HUES6 (cell line): ENCODE data around the gene GGT5.
"Not testable (repeated sequence)": the region's sequence is repeated elsewhere in the genome, so short reads cannot be mapped to it uniquely, and the experiment has no call there.

Source experiments
- H3K27ac ChIP-seq: 2 replicates; pipeline ENCODE4 v1.7.0; 2013; ENCODE audit warnings: low read depth, mild to moderate bottlenecking, low read length, inconsistent platforms
- H3K27me3 ChIP-seq: 2 replicates; pipeline ENCODE4 v1.6.1; 2013; ENCODE audit warnings: low read length; ENCODE audit not compliant: control insufficient read depth, insufficient read depth
- H3K36me3 ChIP-seq: 2 replicates; pipeline ENCODE4 v1.6.1; 2013; ENCODE audit warnings: low read length; ENCODE audit not compliant: control insufficient read depth, insufficient read depth
- H3K4me1 ChIP-seq: 2 replicates; pipeline ENCODE4 v1.6.1; 2013; ENCODE audit warnings: low read length; ENCODE audit not compliant: control insufficient read depth, insufficient read depth
- H3K4me3 ChIP-seq: 2 replicates; pipeline ENCODE4 v1.5.1; 2013; ENCODE audit warnings: low read depth, low read length
- H3K9ac ChIP-seq: one replicate; pipeline ENCODE4 v1.6.1; 2013; ENCODE audit warnings: mild to moderate bottlenecking, low read length
- H3K9me3 ChIP-seq: 2 replicates; pipeline ENCODE4 v1.6.1; 2013; ENCODE audit warnings: low read depth, low read length; ENCODE audit not compliant: control insufficient read depth, insufficient read depth

The GGT5 gene

GRCh38 chr22:24280363-24280762, 35.5 kb upstream of the GGT5 start:
- H3K36me3 ChIP-seq, H3K4me1 ChIP-seq, H3K27ac ChIP-seq, H3K4me3 ChIP-seq, H3K9ac ChIP-seq, H3K9me3 ChIP-seq, H3K27me3 ChIP-seq: not testable (repeated sequence)

GRCh38 chr22:24274696-24275405, 30.0 kb upstream of the GGT5 start:
- H3K36me3 ChIP-seq, H3K9me3 ChIP-seq, H3K27me3 ChIP-seq, H3K4me3 ChIP-seq, H3K27ac ChIP-seq, H3K9ac ChIP-seq, H3K4me1 ChIP-seq: not testable (repeated sequence)

- H3K27ac ChIP-seq, H3K4me1 ChIP-seq, H3K9ac ChIP-seq, H3K36me3 ChIP-seq, H3K9me3 ChIP-seq, H3K27me3 ChIP-seq, H3K4me3 ChIP-seq: not testable (repeated sequence)
These were observed 29.0 kb upstream of the GGT5 start for GRCh38 chr22:24273906-24274305.

- not testable (repeated sequence) for H3K9ac ChIP-seq, H3K27me3 ChIP-seq, H3K4me3 ChIP-seq, H3K36me3 ChIP-seq, H3K9me3 ChIP-seq, H3K4me1 ChIP-seq, H3K27ac ChIP-seq
These were observed 28.1 kb upstream of the GGT5 start for GRCh38 chr22:24273031-24273430.

- H3K9me3 ChIP-seq = no peaks in the 10 kb centered on the region
- H3K27ac ChIP-seq = peak overlapping the region; percentile 88
- no peaks in the 10 kb centered on the region for H3K27me3 ChIP-seq
- peak overlapping the region; percentile 97 for H3K9ac ChIP-seq
- peak overlapping the region; percentile 86 for H3K4me3 ChIP-seq
- peaks cover 8% of the 10 kb centered on the region for H3K4me1 ChIP-seq
- H3K36me3 ChIP-seq = no peaks in the 10 kb centered on the region
These were observed 26.5 kb upstream of the GGT5 start for GRCh38 chr22:24271386-24271854.

DNA sequence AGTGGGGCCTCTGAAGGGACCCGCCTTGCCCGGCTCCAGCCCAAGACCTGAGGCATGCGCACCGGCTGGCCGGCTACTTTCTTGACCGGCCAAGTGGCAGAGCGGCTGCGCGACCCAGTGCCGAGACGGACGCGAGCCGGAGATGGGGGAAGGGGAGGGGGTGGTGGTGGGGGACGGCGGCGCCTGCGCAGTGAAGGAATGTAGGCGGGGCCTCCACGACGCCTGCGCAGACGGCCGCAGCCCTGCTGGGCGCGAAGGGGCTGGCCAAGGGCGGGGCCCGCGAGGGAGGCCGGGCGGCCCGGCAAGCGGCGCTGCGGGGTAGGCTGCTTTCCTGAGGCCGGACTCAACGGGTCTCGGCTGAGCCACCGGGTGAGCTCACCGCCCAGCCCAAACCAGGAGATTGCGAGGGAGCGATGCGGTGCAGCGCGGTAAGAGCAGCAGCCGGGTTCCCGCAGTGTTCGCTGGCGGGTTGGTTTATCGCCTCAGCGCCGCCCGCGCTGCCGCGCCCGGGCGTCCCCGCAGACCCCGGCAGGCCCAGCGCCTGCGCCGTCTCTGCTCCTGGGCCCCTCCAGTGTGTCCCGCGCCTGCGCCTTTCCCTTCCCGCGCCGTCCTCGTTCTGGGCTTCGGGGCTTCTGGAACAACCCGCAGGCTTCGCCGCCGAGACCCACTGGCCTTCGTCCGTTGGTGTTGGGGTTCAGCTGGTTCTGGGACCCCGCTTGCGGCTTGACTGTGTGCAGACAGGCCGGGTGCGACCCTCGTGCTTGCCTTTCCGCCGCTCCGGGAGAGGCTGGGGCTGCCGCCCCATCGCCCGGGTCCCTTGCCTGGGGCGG, 25.9 kb upstream of the GGT5 start, which contains the start of gene SPECC1L:
Gene SPECC1L (plus strand): TSS at position 276 of the 830 bp plus-strand sequence. CDS start 31,401 bp downstream, outside the sequence.
- peak within 1 kb of the TSS; percentile 97 for H3K9ac ChIP-seq
- no peaks in the 10 kb centered on the region for H3K9me3 ChIP-seq
- peak within 1 kb of the TSS; percentile 86 for H3K4me3 ChIP-seq
- H3K27me3 ChIP-seq = no peaks in the 10 kb centered on the region
- H3K4me1 ChIP-seq = peaks cover 8% of the 10 kb centered on the region
- H3K27ac ChIP-seq = peak within 1 kb of the TSS; percentile 88
- H3K36me3 ChIP-seq = no peaks in the 10 kb centered on the region

- not testable (repeated sequence) for H3K4me1 ChIP-seq, H3K27me3 ChIP-seq, H3K4me3 ChIP-seq, H3K9me3 ChIP-seq, H3K27ac ChIP-seq, H3K36me3 ChIP-seq, H3K9ac ChIP-seq
These were observed 21.6 kb upstream of the GGT5 start for GRCh38 chr22:24266495-24266894.

- H3K4me1 ChIP-seq = no peaks in the 10 kb centered on the region; the same call in 1 of the 2 replicates
- H3K9ac ChIP-seq = no peak overlapping the region
- no peaks in the 10 kb centered on the region for H3K9me3 ChIP-seq
- H3K27ac ChIP-seq = no peak overlapping the region
- H3K36me3 ChIP-seq = no peaks in the 10 kb centered on the region
- H3K27me3 ChIP-seq = no peaks in the 10 kb centered on the region
- H3K4me3 ChIP-seq = no peak overlapping the region
These were observed 20.9 kb upstream of the GGT5 start for GRCh38 chr22:24265734-24266133.

- not testable (repeated sequence) for H3K4me3 ChIP-seq, H3K27ac ChIP-seq, H3K36me3 ChIP-seq, H3K9me3 ChIP-seq, H3K9ac ChIP-seq, H3K4me1 ChIP-seq, H3K27me3 ChIP-seq
These were observed 19.5 kb upstream of the GGT5 start for GRCh38 chr22:24264329-24264896.

DNA sequence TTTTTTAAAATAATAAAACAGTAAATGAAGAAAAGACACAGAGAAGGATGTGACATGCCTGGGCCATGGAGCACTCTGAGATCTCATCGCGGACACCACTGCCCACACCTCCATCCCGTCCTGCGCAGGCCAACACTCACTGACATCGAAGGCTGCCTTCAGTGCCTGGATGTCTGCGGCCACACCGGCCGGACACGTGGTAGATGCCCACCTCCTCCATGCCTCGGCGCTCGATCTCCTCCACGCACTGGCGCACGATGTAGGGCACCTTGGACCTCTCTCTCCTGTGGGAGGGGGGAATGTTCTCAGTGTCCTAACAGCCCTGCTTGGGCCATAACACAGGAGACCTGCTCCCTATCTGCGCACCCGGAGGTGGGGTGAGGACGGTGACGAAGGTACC, 18.6 kb upstream of the GGT5 start:
- H3K27ac ChIP-seq, H3K9ac ChIP-seq, H3K4me1 ChIP-seq, H3K36me3 ChIP-seq, H3K4me3 ChIP-seq, H3K27me3 ChIP-seq, H3K9me3 ChIP-seq: not testable (repeated sequence)

GRCh38 chr22:24262185-24262749, 17.4 kb upstream of the GGT5 start:
- not testable (repeated sequence) for H3K4me3 ChIP-seq, H3K27me3 ChIP-seq, H3K4me1 ChIP-seq, H3K36me3 ChIP-seq, H3K27ac ChIP-seq, H3K9ac ChIP-seq, H3K9me3 ChIP-seq
